GM19452 (cell line): ENCODE measurements around the gene KIF1B.
"Not testable (repeated sequence)": the region's sequence is repeated elsewhere in the genome, so short reads cannot be mapped to it uniquely, and the experiment has no call there.

Experiments
- ATAC-seq: cut with Tn5 transposase; IDR thresholded peaks from one replicate; pipeline ENCODE4 v1.9.1; 2021; ENCODE audit not compliant: unreplicated experiment

KIF1B gene

GRCh38 chr1:10324627-10325026, 114.3 kb downstream of the KIF1B start:
- no peak for ATAC-seq

GRCh38 chr1:10325521-10325920, 115.2 kb downstream of the KIF1B start:
- no peak for ATAC-seq

- ATAC-seq: no peak
Measured at GRCh38 chr1:10326251-10326650, 115.9 kb downstream of the KIF1B start.

GRCh38 chr1:10328180-10328963, 118.0 kb downstream of the KIF1B start:
- ATAC-seq: no peak

- ATAC-seq: no peak
Measured at GRCh38 chr1:10337436-10337835, 127.1 kb downstream of the KIF1B start.

GRCh38 chr1:10338047-10338446, 127.7 kb downstream of the KIF1B start:
- no peak for ATAC-seq

- ATAC-seq: no peak
Measured at GRCh38 chr1:10338611-10339010, 128.2 kb downstream of the KIF1B start.

GRCh38 chr1:10339036-10339567, 128.7 kb downstream of the KIF1B start:
- ATAC-seq: no peak

GRCh38 chr1:10339815-10340214, 129.4 kb downstream of the KIF1B start:
- ATAC-seq: no peak

GRCh38 chr1:10340930-10341590, 130.7 kb downstream of the KIF1B start:
- ATAC-seq: no peak

GRCh38 chr1:10347109-10347508, 136.7 kb downstream of the KIF1B start:
- no peak for ATAC-seq

- ATAC-seq: no peak
Measured at GRCh38 chr1:10353282-10353681, 142.9 kb downstream of the KIF1B start.

- no peak for ATAC-seq
Measured at GRCh38 chr1:10353693-10354092, 143.3 kb downstream of the KIF1B start.

- ATAC-seq: no peak
Measured at GRCh38 chr1:10360045-10360444, 149.7 kb downstream of the KIF1B start.

- ATAC-seq: no peak
Measured at GRCh38 chr1:10361515-10361914, 151.1 kb downstream of the KIF1B start.

- ATAC-seq: no peak
Measured at GRCh38 chr1:10368194-10368593, 157.8 kb downstream of the KIF1B start.

- no peak for ATAC-seq
Measured at GRCh38 chr1:10374442-10374860, 164.1 kb downstream of the KIF1B start.

GRCh38 chr1:10377365-10378029, 167.1 kb downstream of the KIF1B start:
- not testable (repeated sequence) for ATAC-seq

GRCh38 chr1:10378081-10378841, 167.9 kb downstream of the KIF1B start:
- ATAC-seq: no peak

GRCh38 chr1:10379101-10379620, 168.8 kb downstream of the KIF1B start:
- ATAC-seq: no peak

- ATAC-seq: no peak
Measured at GRCh38 chr1:10379676-10380075, 169.3 kb downstream of the KIF1B start.
